ENCODE data around the gene MAPK6. TPM values are rescaled to one million over a fixed set of nuclear protein-coding genes. Genes with fewer than 3 reads are reported as not detected.

The MAPK6 gene
- total RNA-seq, 1 donor from 2014 or later: 106 TPM

- DNase-seq (ENCODE audit: low spot score in 2 of 2) (no peak), FAIRE-seq (no peak)
These were observed 78.2 kb downstream of the MAPK6 start for GRCh38 chr15:52097180-52097579.

GRCh38 chr15:52098323-52098722 is 79.3 kb downstream of the MAPK6 start:
- FAIRE-seq: no peak

GRCh38 chr15:52099651-52100272 is 80.7 kb downstream of the MAPK6 start:
- FAIRE-seq: no peak
- DNase-seq (ENCODE audit: low spot score in 2 of 2): no peak

More at GRCh38 chr15:52098323-52098722, 79.3 kb downstream of the MAPK6 start:
- no peak for DNase-seq (ENCODE audit: low spot score in 2 of 2)

GRCh38 chr15:52100807-52101442 is 81.9 kb downstream of the MAPK6 start:
- FAIRE-seq: no peak
- DNase-seq (ENCODE audit: low spot score in 2 of 2): no peak

- FAIRE-seq: no peak
These were observed 82.7 kb downstream of the MAPK6 start for GRCh38 chr15:52101542-52102323.

GRCh38 chr15:52102463-52102862 is 83.4 kb downstream of the MAPK6 start:
- no peak for DNase-seq (ENCODE audit: low spot score in 2 of 2)
- FAIRE-seq: no peak

More at GRCh38 chr15:52101542-52102323, 82.7 kb downstream of the MAPK6 start:
- no peak for DNase-seq (ENCODE audit: low spot score in 2 of 2)

- DNase-seq (ENCODE audit: low spot score in 2 of 2): peak in 1 of 2 donors; percentile 34
- FAIRE-seq: no peak
These were observed 84.5 kb downstream of the MAPK6 start for GRCh38 chr15:52103217-52104207.

GRCh38 chr15:52104532-52105004 is 85.5 kb downstream of the MAPK6 start:
- DNase-seq (ENCODE audit: low spot score in 2 of 2) (no peak), FAIRE-seq (no peak)

GRCh38 chr15:52105846-52106245 is 86.8 kb downstream of the MAPK6 start:
- no peak for DNase-seq (ENCODE audit: low spot score in 2 of 2)
- no peak for FAIRE-seq

- DNase-seq (ENCODE audit: low spot score in 2 of 2) (no peak), FAIRE-seq (no peak)
These were observed 87.6 kb downstream of the MAPK6 start for GRCh38 chr15:52106641-52107040.

- DNase-seq (ENCODE audit: low spot score in 2 of 2): no peak
- no peak for FAIRE-seq
These were observed 88.2 kb downstream of the MAPK6 start for GRCh38 chr15:52107238-52107637.

GRCh38 chr15:52109559-52110451 is 90.8 kb downstream of the MAPK6 start:
- FAIRE-seq (no peak), DNase-seq (ENCODE audit: low spot score in 2 of 2) (no peak)

GRCh38 chr15:52111517-52112202 is 92.6 kb downstream of the MAPK6 start:
- DNase-seq (ENCODE audit: low spot score in 2 of 2) (no peak), FAIRE-seq (no peak)

GRCh38 chr15:52112203-52112750 is 93.3 kb downstream of the MAPK6 start:
- FAIRE-seq: no peak
- peak in 1 of 2 donors; percentile 42 for DNase-seq (ENCODE audit: low spot score in 2 of 2)

GRCh38 chr15:52113235-52113634 is 94.2 kb downstream of the MAPK6 start:
- FAIRE-seq: no peak

GRCh38 chr15:52113708-52114107 is 94.7 kb downstream of the MAPK6 start:
- no peak for FAIRE-seq
- DNase-seq (ENCODE audit: low spot score in 2 of 2): no peak

More at GRCh38 chr15:52113235-52113634, 94.2 kb downstream of the MAPK6 start:
- DNase-seq (ENCODE audit: low spot score in 2 of 2): no peak

- DNase-seq (ENCODE audit: low spot score in 2 of 2) (peak; percentile 52 to 73), FAIRE-seq (no peak)
These were observed 95.4 kb downstream of the MAPK6 start for GRCh38 chr15:52114261-52115055.
